Measurements from ENCODE around the gene OR9Q2.

DNA sequence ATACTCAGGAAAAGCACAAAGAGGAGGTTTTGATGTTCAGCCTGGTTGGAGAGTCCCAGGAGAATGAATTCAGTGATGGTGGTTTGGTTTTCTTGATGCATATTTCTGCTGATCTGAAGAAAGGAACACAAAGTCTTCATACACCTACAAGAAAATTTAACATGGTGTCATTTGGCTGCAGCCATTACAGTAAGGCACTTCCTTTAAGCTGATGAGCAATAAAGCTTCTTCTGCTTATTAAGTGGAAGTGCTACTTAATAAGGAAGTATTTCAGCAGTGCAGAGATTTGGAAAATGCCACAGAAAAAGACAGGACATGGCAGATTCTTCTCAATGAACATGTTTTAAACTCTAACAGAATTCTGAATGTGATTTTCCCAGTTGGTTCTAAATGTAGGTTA lies 15.2 kb downstream of the OR9Q2 start, which contains the start of gene OR1S2:
- TF ChIP-seq POLR2A (IDR thresholded peaks at IDR 0.05), result no peak
- TF ChIP-seq, protein P1, sequence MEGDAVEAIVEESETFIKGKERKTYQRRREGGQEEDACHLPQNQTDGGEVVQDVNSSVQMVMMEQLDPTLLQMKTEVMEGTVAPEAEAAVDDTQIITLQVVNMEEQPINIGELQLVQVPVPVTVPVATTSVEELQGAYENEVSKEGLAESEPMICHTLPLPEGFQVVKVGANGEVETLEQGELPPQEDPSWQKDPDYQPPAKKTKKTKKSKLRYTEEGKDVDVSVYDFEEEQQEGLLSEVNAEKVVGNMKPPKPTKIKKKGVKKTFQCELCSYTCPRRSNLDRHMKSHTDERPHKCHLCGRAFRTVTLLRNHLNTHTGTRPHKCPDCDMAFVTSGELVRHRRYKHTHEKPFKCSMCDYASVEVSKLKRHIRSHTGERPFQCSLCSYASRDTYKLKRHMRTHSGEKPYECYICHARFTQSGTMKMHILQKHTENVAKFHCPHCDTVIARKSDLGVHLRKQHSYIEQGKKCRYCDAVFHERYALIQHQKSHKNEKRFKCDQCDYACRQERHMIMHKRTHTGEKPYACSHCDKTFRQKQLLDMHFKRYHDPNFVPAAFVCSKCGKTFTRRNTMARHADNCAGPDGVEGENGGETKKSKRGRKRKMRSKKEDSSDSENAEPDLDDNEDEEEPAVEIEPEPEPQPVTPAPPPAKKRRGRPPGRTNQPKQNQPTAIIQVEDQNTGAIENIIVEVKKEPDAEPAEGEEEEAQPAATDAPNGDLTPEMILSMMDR (IDR thresholded peaks at IDR 0.05), result no peak
